Measurements from ENCODE around the gene KCNA2. TPM values are rescaled to one million over a fixed set of nuclear protein-coding genes. Genes with fewer than 3 reads are reported as not detected.

The KCNA2 gene
- total and polyA plus RNA-seq, 2 donors (not counting 1 experiment from before 2014, with no cell fraction given): 0.17 TPM; not detected in 1

- H2AFZ ChIP-seq (ENCODE audit: low read length): no peak overlapping the region
- TF ChIP-seq EZH2 (IDR thresholded peaks at IDR 0.05; ENCODE audit: low read length, missing control alignments) (no peak), CTCF (conservative IDR thresholded peaks at IDR 0.05 in 1 of 2, IDR thresholded peaks at IDR 0.05 in 1 of 2; ENCODE audit: low read depth in 1 of 2, low read length in 2 of 2) (no peak)
Measured at GRCh38 chr1:110596312-110596711, 9.8 kb downstream of the KCNA2 start.

GRCh38 chr1:110595353-110595710 lies 10.8 kb downstream of the KCNA2 start:
- H3K4me2 ChIP-seq (ENCODE audit: extremely low read depth, insufficient read depth, low read length): no peak overlapping the region
- H3K27ac ChIP-seq (ENCODE audit: insufficient read depth, low read length): no peak overlapping the region
- no peaks in the 10 kb centered on the region for H4K20me1 ChIP-seq (ENCODE audit: control insufficient read depth, extremely low read depth, insufficient read depth, low read length)
- no peaks in the 10 kb centered on the region for H3K79me2 ChIP-seq (ENCODE audit: control insufficient read depth, insufficient read depth, low read length)
- no peaks in the 10 kb centered on the region for H3K9me3 ChIP-seq (ENCODE audit: control insufficient read depth, insufficient read depth, low read depth, low read length)
- DNase-seq (ENCODE audit: low read depth in 2 of 2): no peak
- H3K4me1 ChIP-seq (ENCODE audit: control insufficient read depth, extremely low read depth, insufficient read depth, low read length): no peaks in the 10 kb centered on the region
- no peak overlapping the region for H2AFZ ChIP-seq (ENCODE audit: low read length)
- H3K9ac ChIP-seq (ENCODE audit: insufficient read depth, low read length): no peak overlapping the region
- no peak overlapping the region for H3K4me3 ChIP-seq (replicated peaks in 1 of 4; ENCODE audit: control extremely low read depth in 1 of 4, insufficient read depth in 1 of 4, low read depth in 3 of 4, low read length in 4 of 4)
- TF ChIP-seq EZH2 (IDR thresholded peaks at IDR 0.05; ENCODE audit: low read length, missing control alignments) (no peak), CTCF (conservative IDR thresholded peaks at IDR 0.05 in 1 of 2, IDR thresholded peaks at IDR 0.05 in 1 of 2; ENCODE audit: low read depth in 1 of 2, low read length in 2 of 2) (no peak)
- H3K36me3 ChIP-seq (ENCODE audit: control insufficient read depth, insufficient read depth, low read length): no peaks in the 10 kb centered on the region
- H3K27me3 ChIP-seq (ENCODE audit: control insufficient read depth, insufficient read depth, low read length): peaks cover 6% of the 10 kb centered on the region

More at GRCh38 chr1:110596312-110596711, 9.8 kb downstream of the KCNA2 start:
- DNase-seq (ENCODE audit: low read depth in 2 of 2): no peak
- no peak overlapping the region for H3K4me2 ChIP-seq (ENCODE audit: extremely low read depth, insufficient read depth, low read length)
- H3K79me2 ChIP-seq (ENCODE audit: control insufficient read depth, insufficient read depth, low read length): no peaks in the 10 kb centered on the region
- H3K4me3 ChIP-seq (replicated peaks in 1 of 4; ENCODE audit: control extremely low read depth in 1 of 4, insufficient read depth in 1 of 4, low read depth in 3 of 4, low read length in 4 of 4): no peak overlapping the region
- H4K20me1 ChIP-seq (ENCODE audit: control insufficient read depth, extremely low read depth, insufficient read depth, low read length): no peaks in the 10 kb centered on the region
- H3K9ac ChIP-seq (ENCODE audit: insufficient read depth, low read length): no peak overlapping the region
- H3K36me3 ChIP-seq (ENCODE audit: control insufficient read depth, insufficient read depth, low read length): no peaks in the 10 kb centered on the region
- H3K9me3 ChIP-seq (ENCODE audit: control insufficient read depth, insufficient read depth, low read depth, low read length): no peaks in the 10 kb centered on the region
- H3K4me1 ChIP-seq (ENCODE audit: control insufficient read depth, extremely low read depth, insufficient read depth, low read length): no peaks in the 10 kb centered on the region
- H3K27ac ChIP-seq (ENCODE audit: insufficient read depth, low read length): no peak overlapping the region
- H3K27me3 ChIP-seq (ENCODE audit: control insufficient read depth, insufficient read depth, low read length): peaks cover 6% of the 10 kb centered on the region

- H3K36me3 ChIP-seq (ENCODE audit: control insufficient read depth, insufficient read depth, low read length): no peaks in the 10 kb centered on the region
- H2AFZ ChIP-seq (ENCODE audit: low read length): no peak overlapping the region
- no peak overlapping the region for H3K4me3 ChIP-seq (replicated peaks in 1 of 4; ENCODE audit: control extremely low read depth in 1 of 4, insufficient read depth in 1 of 4, low read depth in 3 of 4, low read length in 4 of 4)
- H4K20me1 ChIP-seq (ENCODE audit: control insufficient read depth, extremely low read depth, insufficient read depth, low read length): no peaks in the 10 kb centered on the region
- H3K4me1 ChIP-seq (ENCODE audit: control insufficient read depth, extremely low read depth, insufficient read depth, low read length): no peaks in the 10 kb centered on the region
- H3K79me2 ChIP-seq (ENCODE audit: control insufficient read depth, insufficient read depth, low read length): no peaks in the 10 kb centered on the region
- DNase-seq (ENCODE audit: low read depth in 2 of 2): no peak
- no peak overlapping the region for H3K4me2 ChIP-seq (ENCODE audit: extremely low read depth, insufficient read depth, low read length)
- H3K27me3 ChIP-seq (ENCODE audit: control insufficient read depth, insufficient read depth, low read length): peaks cover 6% of the 10 kb centered on the region
- no peaks in the 10 kb centered on the region for H3K9me3 ChIP-seq (ENCODE audit: control insufficient read depth, insufficient read depth, low read depth, low read length)
- TF ChIP-seq EZH2 (IDR thresholded peaks at IDR 0.05; ENCODE audit: low read length, missing control alignments): no peak
- no peak for TF ChIP-seq CTCF (conservative IDR thresholded peaks at IDR 0.05 in 1 of 2, IDR thresholded peaks at IDR 0.05 in 1 of 2; ENCODE audit: low read depth in 1 of 2, low read length in 2 of 2)
- no peak overlapping the region for H3K9ac ChIP-seq (ENCODE audit: insufficient read depth, low read length)
- H3K27ac ChIP-seq (ENCODE audit: insufficient read depth, low read length): no peak overlapping the region
Measured at GRCh38 chr1:110594456-110595352, 11.5 kb downstream of the KCNA2 start.

Data from fibroblast of lung (primary cell).